Stimulated activated CD4-positive, alpha-beta T cell treated with anti-CD3 and anti-CD28 coated beads, Interleukin-4, amount 100 ng/mL, for 48 hours (primary cell): ENCODE results near the gene RANGRF.
"Not testable (repeated sequence)": the region's sequence is repeated elsewhere in the genome, so short reads cannot be mapped to it uniquely, and the experiment has no call there.

Experiments
- DNase-seq, 2 donors: peaks; one replicate each; pipeline ENCODE4 v3.0.0-alpha.2; 2020; ENCODE audit warnings: low read depth in 2 of 2

Gene RANGRF, protein sequence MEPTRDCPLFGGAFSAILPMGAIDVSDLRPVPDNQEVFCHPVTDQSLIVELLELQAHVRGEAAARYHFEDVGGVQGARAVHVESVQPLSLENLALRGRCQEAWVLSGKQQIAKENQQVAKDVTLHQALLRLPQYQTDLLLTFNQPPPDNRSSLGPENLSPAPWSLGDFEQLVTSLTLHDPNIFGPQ

DNA sequence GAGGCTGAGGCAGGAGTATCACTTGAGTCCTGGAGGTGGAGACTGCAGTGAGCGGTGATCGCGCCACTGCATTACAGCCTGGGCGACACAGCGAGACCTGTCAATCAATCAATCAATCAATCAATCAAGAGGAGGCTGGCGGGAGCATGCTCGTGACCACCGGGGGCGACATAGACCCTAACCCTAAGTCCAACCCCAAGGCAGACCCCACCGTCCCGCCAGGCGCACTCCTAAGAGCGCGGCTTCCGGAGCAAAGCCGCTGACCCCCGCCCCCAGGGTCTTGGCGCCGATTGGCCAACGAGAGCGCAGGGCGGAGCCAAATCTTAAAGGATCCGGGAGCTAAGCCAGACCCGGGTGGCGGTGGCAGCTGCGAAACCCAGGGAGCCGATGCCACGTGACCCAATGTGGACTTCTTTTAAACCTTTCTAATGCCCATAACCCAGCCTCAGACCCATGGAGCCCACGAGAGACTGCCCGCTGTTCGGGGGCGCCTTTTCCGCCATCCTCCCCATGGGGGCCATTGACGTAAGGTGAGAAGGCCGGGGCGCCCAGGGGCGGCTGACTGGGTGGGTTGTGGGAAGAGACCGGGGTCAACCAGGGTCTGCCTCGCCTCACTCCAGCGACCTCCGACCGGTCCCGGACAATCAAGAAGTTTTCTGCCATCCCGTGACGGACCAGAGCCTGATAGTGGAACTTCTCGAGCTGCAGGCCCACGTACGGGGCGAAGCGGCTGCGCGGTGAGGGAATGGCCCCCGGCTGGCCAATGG is at the start of gene RANGRF:
Gene RANGRF (plus strand): TSS at position 335 of the 767 bp plus-strand sequence. CDS start 119 bp downstream, at position 454.
- peak; percentile 78 to 83 for DNase-seq

DNA sequence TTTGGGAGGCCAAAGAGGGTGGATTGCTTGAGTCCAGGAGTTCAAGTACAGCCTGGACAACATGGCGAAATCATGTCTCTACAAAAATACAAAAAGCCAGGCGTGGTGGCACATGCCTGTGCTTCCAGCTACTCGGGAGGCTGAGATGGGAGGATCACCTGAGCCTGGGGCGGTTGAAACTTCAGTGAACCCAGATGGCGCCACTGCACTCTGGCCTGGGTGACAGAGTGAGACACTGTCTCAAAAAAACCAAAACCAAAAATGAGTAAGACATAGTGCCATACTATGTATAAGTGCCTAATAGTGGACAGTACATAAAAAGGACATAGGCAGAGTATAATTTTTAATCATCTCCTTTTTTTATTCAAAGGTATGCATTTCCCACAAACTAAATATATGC is 44.6 kb upstream of the RANGRF start:
- no peak for DNase-seq

DNA sequence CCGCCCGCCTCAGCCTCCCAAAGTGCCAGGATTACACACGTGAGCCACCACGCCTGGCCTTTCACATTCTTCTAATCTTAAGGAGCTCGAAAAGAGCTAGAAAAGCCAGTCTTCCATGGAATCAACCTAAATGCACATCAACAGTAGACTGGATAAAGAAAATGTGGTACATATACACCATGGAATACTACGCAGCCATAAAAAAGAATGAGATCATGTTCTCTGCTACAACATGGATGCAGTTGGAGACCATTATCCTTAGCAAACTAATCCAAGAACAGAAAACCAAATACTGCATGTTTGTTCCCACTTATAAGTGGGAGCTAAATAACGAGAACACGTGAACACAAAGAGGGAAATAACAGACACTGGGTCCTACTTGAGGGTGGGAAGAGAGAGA is 43.7 kb upstream of the RANGRF start:
- DNase-seq: no peak

DNA sequence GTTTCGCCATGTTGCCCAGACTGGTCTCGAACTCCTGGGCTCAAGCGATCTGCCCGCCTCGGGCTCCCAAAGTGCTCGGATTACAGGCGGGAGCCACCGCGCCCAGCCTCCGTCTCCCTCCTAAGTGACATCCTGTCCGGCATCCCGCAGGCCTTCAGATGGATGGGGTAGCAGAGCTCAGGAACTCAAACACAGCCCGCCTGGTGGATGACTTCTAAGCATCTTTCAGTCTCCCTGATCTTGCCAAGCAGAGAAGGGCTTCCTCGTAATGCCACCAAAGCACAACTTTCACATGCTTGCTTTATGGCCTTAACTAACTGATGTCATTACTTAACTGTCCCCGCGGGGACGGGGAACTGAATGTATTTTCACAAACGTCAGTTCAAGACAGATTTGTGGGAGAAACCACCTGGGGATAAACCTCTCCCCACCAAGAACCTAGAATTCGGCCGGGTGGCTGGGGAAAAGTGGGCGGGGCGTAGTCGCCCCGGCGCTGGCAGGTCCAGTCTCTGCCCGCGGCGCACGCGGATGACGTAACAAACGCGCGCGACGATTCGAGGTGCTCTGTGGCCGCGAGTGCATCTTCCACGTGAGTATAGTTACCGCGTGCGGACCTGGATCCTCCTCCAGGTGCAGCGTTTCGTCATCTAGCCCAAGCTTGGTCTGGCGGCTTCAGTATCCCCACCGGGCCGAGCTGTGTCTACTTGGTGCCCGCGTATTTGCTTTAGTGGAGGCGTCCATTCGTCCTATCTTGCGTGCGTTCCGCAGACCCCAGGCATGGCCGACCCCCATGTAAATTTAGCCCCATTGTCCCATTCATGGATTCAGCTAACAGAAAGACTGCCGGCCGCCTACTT is 39.5 kb upstream of the RANGRF start, which contains the start of gene PFAS:
Gene PFAS (plus strand): TSS at position 539 of the 857 bp plus-strand sequence. CDS start 4,649 bp downstream, outside the sequence.
- peak; percentile 96 to 98 for DNase-seq

DNA sequence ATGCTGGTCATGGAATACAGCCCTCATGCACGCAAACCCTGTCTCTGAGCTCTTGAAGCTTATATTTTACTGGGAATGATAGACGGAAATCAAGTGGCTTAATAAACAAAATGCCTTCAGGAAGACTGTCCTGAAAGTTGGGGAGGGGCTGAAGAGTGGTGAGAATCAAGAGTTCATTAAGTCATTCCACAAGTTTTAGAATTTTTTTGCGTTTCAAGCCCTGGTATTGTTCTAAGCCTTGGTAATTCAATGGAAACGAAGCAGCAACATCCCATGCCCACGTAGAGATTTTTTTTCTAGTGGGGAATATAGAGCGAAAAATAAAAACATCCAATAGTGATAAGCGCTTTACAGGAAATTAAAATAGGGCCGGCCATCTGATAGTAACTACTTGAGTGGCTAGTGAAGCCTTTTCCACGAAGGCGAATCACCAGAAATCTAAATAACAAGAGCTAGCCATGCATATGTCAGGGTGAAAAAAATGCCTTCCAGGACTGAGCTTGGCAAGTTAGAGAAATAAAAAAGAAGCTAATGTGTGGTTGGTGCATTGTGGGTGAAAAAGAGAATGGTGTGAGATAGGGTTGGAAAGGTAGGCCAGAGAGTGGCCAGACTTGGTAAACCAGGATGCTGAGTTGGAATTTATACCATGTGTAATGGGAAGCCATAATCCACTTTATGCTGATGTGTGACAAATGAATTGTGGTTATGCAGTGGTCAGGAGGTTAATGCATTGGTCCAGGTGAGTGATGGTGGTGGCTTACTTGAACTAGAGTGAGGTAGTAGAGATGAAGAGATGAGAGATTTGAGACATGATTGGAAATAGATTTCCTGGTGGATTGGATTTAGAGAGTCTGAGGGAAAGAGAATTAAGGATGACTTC is 38.6 kb upstream of the RANGRF start:
- DNase-seq: no peak

DNA sequence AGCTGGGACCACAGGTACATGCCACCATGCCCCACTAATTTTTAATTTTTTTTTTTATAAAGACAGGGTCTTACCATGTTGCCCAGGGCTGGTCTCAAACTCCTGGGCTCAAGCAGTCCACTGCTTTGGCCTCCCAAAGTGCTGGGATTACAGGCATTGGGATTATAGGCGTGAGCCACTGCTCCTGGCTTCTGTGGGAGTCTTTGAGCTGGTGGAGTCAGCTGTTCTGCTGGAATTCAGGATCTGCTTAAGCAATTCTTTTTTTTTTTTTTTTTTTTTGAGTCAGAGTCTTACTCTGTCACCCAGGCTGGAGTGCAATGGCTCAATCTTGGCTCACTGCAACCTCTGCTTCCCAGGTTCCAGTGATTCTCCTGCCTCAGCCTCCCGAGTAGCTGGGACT is 37.1 kb upstream of the RANGRF start:
- not testable (repeated sequence) for DNase-seq

DNA sequence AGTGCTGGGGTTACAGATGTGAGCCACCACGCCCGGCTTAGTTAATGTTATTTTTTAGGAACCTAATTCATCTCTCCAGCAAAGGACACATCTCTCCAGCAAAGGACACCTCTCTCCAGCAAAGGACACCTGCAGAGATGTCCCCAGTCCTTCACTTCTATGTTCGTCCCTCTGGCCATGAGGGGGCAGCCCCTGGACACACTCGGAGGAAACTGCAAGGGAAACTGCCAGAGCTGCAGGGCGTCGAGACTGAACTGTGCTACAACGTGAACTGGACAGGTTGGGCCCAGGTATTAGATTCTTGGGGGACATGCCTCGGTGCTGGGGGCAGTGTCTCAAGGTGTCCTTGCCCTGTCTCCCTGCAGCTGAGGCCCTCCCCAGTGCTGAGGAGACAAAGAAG is 34.7 kb upstream of the RANGRF start:
- DNase-seq: no peak

DNA sequence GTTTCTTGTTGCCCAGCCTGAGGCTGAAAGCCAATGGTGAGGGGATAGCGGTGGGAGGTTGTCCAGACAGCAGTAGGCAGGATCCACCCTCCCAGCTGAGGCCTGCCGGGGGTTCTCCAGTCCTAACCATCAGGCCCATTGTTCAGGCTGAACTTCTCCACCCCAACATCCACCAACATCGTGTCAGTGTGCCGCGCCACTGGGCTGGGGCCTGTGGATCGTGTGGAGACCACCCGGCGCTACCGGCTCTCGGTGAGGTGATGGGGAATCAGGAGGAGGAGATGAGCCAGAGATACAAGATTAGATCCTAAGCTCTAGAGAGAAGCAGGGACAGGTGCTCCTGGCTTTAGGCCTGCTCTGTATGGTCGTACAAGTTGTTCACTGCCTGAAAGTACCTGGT is 33.6 kb upstream of the RANGRF start:
- DNase-seq: no peak

DNA sequence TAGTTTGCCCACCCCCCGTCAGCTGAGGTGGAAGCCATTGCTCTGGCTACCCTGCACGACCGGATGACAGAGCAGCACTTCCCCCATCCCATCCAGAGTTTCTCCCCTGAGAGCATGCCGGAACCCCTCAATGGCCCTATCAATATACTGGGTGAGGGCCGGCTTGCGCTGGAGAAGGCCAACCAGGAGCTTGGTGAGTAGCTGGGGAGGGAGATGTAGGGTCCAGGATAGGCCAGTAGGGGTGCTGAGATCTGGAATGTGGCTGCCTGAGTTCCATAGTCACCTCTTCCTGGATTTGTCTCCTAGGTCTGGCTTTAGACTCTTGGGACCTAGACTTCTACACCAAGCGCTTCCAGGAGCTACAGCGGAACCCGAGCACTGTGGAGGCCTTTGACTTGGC is 33.0 kb upstream of the RANGRF start:
- no peak for DNase-seq

DNA sequence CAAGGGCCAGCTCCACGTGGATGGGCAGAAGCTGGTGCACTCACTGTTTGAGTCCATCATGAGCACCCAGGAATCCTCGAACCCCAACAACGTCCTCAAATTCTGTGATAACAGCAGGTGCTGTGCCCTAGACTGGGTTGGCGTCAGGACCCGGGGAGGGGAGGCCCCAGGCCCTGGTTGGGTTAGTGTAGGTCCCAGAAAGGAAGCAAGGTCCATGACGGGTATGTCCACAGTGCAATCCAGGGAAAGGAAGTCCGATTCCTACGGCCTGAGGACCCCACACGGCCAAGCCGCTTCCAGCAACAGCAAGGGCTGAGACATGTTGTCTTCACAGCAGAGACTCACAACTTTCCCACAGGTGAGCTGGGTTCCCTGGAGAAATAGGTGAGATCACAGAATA is 32.2 kb upstream of the RANGRF start:
- no peak for DNase-seq

DNA sequence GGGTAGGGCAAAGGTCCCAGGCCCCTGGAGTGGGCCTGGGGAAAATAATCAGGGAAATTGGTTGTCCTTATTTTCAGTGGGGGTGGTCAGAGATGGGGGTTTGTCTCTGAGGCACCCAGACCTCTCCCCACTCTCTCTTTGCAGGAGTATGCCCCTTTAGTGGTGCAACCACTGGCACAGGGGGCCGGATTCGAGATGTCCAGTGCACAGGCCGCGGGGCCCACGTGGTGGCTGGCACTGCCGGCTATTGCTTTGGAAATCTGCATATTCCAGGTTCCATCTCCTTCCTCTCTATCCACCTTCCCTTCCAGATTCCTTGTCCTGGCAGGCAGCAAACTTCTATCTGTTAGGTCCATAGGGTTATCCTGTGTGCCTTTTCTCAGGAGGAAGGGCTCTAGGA is 31.8 kb upstream of the RANGRF start:
- no peak for DNase-seq

DNA sequence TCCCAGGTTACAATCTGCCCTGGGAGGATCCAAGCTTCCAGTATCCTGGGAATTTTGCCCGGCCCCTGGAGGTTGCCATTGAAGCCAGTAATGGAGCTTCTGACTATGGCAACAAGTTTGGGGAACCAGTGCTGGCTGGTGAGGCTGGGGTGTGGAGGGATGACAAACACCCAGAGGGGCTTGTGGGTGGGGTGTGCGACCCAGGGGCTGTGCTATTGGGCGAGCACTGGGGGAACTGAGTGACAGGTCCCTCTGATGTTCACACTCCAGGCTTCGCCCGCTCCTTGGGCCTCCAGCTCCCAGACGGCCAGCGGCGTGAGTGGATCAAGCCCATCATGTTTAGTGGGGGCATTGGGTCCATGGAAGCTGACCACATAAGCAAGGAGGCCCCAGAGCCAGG is 30.7 kb upstream of the RANGRF start:
- no peak for DNase-seq

DNA sequence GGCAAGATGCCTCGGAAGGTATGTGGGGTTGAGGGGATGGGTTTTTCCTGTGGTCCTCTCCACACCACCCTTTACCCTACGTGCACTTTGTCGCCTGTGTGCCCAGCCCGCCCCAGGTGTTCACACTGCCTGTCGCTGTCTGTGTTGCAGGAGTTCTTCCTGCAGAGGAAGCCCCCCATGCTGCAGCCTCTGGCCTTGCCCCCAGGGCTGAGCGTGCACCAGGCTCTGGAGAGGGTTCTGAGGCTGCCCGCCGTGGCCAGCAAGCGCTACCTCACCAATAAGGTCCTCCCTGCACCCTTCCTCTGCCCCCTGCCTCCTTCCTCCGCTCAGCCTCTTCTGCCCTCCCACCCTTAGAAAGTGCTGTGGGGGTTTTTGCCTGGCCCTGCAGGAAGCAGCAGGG is 24.1 kb upstream of the RANGRF start:
- DNase-seq: no peak

DNA sequence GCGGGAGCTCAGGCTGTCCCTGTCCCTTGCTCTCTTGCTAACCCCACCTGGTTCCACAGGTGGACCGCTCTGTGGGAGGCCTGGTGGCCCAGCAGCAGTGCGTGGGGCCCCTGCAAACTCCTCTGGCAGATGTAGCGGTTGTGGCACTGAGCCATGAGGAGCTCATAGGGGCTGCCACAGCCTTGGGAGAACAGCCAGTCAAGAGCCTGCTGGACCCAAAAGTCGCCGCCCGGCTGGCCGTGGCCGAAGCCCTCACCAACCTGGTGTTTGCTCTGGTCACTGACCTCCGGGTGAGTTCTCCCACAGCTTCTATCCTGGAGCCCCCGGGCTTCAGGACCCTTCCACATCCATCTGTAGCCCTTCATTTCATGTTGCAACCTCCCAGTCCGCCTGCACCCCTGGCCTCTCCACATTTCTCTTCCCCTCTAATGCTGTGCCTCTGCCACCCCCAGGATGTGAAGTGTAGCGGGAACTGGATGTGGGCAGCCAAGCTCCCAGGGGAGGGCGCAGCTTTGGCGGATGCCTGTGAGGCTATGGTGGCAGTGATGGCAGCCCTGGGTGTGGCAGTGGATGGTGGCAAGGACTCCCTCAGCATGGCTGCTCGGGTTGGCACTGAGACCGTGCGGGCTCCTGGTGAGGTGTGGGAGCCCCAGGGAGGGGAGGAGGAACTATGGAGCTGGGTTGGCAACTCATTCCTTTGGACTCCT is 23.5 kb upstream of the RANGRF start:
- DNase-seq: no peak

DNA sequence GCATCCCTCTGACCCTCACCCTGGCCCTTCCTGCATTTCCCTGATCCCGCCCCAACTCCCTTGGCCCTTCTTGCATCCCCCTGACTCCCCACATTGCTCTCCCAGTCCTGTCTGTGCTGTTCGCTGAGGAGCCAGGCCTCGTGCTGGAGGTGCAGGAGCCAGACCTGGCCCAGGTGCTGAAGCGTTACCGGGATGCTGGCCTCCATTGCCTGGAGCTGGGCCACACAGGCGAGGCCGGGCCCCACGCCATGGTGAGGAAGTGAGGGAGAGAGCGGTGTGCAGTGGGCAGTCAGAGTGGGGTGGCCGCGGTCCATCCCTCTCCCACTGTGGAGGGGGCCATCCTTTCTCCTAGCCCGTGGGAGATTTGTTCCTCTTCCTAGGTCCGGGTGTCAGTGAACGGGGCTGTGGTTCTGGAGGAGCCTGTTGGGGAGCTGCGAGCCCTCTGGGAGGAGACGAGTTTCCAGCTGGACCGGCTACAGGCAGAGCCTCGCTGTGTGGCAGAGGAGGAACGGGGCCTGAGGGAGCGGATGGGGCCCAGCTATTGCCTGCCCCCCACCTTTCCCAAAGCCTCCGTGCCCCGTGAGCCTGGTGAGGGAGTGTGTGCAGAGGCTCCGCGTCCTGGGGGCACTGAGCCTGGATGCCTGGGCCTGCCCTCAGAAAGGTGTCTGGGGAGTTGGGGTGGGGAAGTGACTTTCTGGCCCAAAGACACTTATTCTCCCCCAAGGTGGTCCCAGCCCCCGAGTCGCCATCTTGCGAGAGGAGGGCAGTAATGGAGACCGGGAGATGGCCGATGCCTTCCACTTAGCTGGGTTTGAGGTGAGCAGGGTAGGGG is 21.6 kb upstream of the RANGRF start:
- DNase-seq: no peak

DNA sequence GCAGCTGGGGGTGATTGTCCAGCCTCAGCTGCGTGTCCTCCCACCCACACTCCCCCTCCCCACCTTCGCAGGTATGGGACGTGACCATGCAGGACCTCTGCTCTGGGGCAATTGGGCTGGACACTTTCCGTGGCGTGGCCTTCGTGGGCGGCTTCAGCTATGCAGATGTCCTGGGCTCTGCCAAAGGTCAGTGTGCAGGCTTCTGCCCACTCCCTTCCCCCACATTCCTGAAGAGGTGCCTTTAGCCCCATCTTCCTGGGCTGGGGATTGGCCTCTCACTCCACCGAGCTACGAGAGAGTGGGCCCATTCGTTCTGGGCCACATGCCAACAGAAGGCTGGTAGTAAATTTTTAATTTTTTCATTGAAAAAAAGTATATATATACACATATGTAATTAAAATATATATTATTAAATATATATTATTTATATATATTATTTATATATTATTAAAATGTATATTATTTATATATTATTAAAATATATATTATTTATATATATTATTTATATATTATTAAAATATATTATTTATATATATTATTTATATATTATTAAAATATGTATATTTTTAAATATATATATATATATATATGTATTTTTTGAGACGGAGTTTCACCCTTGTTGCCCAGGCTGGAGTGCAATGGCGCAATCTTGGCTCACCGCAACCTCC is 20.9 kb upstream of the RANGRF start:
- DNase-seq: no peak

DNA sequence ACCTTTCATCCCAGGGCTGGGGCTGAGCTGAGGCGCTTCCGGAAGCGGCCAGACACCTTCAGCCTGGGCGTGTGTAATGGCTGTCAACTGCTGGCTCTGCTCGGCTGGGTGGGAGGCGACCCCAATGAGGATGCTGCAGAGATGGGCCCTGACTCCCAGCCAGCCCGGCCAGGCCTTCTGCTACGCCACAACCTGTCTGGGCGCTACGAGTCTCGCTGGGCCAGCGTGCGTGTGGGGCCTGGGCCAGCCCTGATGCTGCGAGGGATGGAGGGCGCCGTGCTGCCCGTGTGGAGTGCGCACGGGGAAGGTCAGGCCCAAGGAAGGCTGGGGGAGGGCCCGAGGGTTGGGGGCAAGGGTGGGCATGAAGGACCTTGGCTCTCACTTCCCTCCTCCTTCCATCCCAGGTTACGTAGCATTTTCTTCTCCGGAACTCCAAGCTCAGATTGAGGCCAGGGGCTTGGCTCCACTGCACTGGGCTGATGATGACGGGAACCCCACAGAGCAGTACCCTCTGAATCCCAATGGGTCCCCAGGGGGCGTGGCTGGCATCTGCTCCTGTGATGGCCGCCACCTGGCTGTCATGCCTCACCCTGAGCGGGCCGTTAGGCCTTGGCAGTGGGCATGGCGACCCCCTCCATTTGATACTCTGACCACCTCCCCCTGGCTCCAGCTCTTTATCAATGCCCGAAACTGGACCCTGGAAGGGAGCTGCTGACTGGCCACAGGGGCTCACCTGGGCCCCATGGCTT is 19.7 kb upstream of the RANGRF start:
- DNase-seq: no peak

DNA sequence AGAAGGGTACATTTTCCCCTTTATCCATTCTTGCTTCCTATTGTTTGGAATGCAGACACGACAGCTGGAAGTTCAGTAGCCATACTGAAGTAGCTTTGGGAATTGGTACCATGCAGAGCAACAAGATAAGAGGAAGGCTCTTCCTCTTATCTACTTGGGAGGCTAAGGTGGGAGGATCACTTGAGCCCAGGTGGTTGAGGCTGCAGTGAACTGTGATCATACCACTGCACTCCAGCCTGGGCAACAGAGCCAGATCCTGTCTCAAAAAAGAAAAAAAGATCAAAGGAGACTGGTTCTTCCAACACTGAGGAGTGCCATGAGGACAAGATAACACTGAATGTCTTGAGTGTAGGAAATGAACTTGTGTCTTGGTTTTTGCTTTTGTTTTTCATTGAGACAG is 16.0 kb upstream of the RANGRF start:
- no peak for DNase-seq
